Kidney glomerular epithelial cell (primary cell): Measurements from ENCODE around the gene SERPINB10.
A peak's percentile ranks its signal among the peaks of the same experiment; 100 is the strongest.

ENCODE experiments used
- DNase-seq: peaks from one replicate; lab custom pipeline; 2025; lab: John Stamatoyannopoulos, UW

Gene SERPINB10

GRCh38 chr18:63947051-63947790 is 39.5 kb downstream of the SERPINB10 start:
- DNase-seq = no peak

- DNase-seq = no peak
These were observed 41.4 kb downstream of the SERPINB10 start, which contains the start of gene HMSD for GRCh38 chr18:63949068-63949737. Gene HMSD (plus strand): TSS chr18:63949301. CDS start chr18:63953456, 4,155 bp downstream.

GRCh38 chr18:63951302-63951705 is 43.5 kb downstream of the SERPINB10 start:
- peak; percentile 16 for DNase-seq

GRCh38 chr18:63953811-63954210 is 46.1 kb downstream of the SERPINB10 start:
- DNase-seq = no peak

- DNase-seq = no peak
These were observed 49.0 kb downstream of the SERPINB10 start for GRCh38 chr18:63956755-63957154.

- DNase-seq = no peak
These were observed 53.1 kb downstream of the SERPINB10 start for GRCh38 chr18:63960891-63961290.

GRCh38 chr18:63961435-63961980 is 53.8 kb downstream of the SERPINB10 start:
- no peak for DNase-seq

- no peak for DNase-seq
These were observed 54.4 kb downstream of the SERPINB10 start for GRCh38 chr18:63962137-63962536.

GRCh38 chr18:63963615-63964256 is 56.0 kb downstream of the SERPINB10 start:
- peak; percentile 67 for DNase-seq

- DNase-seq = no peak
These were observed 57.1 kb downstream of the SERPINB10 start for GRCh38 chr18:63964908-63965307.

GRCh38 chr18:63965716-63966330 is 58.1 kb downstream of the SERPINB10 start:
- DNase-seq = no peak

GRCh38 chr18:63969942-63970808 is 62.4 kb downstream of the SERPINB10 start, which contains the start of gene SERPINB8:
Gene SERPINB8 (plus strand): TSS chr18:63970081. CDS start chr18:63978309, 8,228 bp downstream.
- peak; percentile 92 for DNase-seq

- DNase-seq = peak; percentile 60
These were observed 63.0 kb downstream of the SERPINB10 start for GRCh38 chr18:63970809-63971205.

- DNase-seq = no peak
These were observed 63.7 kb downstream of the SERPINB10 start for GRCh38 chr18:63971320-63972001.

- no peak for DNase-seq
These were observed 64.2 kb downstream of the SERPINB10 start for GRCh38 chr18:63972002-63972376.

GRCh38 chr18:63974991-63975390 is 67.2 kb downstream of the SERPINB10 start:
- no peak for DNase-seq

GRCh38 chr18:63975628-63976027 is 67.9 kb downstream of the SERPINB10 start:
- DNase-seq = no peak

- DNase-seq = no peak
These were observed 69.3 kb downstream of the SERPINB10 start for GRCh38 chr18:63977040-63977439.

GRCh38 chr18:63979409-63979920 is 71.7 kb downstream of the SERPINB10 start:
- peak; percentile 60 for DNase-seq

- DNase-seq = no peak
These were observed 72.3 kb downstream of the SERPINB10 start for GRCh38 chr18:63980027-63980426.
